Liver (tissue), 9 donors: ENCODE data around the gene DAPP1. TPM values are rescaled to one million over a fixed set of nuclear protein-coding genes. Genes with fewer than 3 reads are reported as not detected.

Experiments
- DNase-seq: peaks from one replicate; pipeline ENCODE4 v3.0.0-alpha.2; 2017; ENCODE audit warnings: low spot score
- H3K27ac ChIP-seq, 2 donors: one replicate each; pipeline ENCODE4 v1.7.0; 2013; ENCODE audit warnings: inconsistent platforms in 2 of 2, low read length in 2 of 2, control low read depth in 1 of 2, low read depth in 1 of 2, mild to moderate bottlenecking in 1 of 2
- H3K27me3 ChIP-seq, 4 donors: one replicate each; pipeline versions ENCODE4 v1.6.1 to v1.7.0; 2013; ENCODE audit warnings: low read length in 3 of 4, inconsistent platforms in 1 of 4, mild to moderate bottlenecking in 1 of 4, moderate library complexity in 1 of 4; ENCODE audit not compliant: control insufficient read depth in 4 of 4, insufficient read depth in 4 of 4
- H3K36me3 ChIP-seq, 4 donors: one replicate each; pipeline versions ENCODE4 v1.6.1 to v1.7.0; 2013; ENCODE audit warnings: low read length in 3 of 4, mild to moderate bottlenecking in 3 of 4, low read depth in 1 of 4, moderate library complexity in 1 of 4; ENCODE audit not compliant: control insufficient read depth in 4 of 4, insufficient read depth in 3 of 4
- H3K4me1 ChIP-seq, 4 donors: one replicate each; pipeline versions ENCODE4 v1.6.1 to v1.7.0; 2013; ENCODE audit warnings: low read length in 3 of 4, mild to moderate bottlenecking in 3 of 4, moderate library complexity in 1 of 4; ENCODE audit not compliant: control insufficient read depth in 4 of 4, insufficient read depth in 4 of 4
- H3K4me3 ChIP-seq, 3 donors: one replicate each; pipeline versions ENCODE4 v1.6.1 to v1.7.0; 2013; ENCODE audit warnings: low read length in 3 of 3, control low read depth in 1 of 3, low read depth in 1 of 3, mild to moderate bottlenecking in 1 of 3
- H3K9ac ChIP-seq, 2 donors: one replicate each; pipeline ENCODE4 v1.7.0; 2013; ENCODE audit warnings: low read length in 2 of 2, mild to moderate bottlenecking in 2 of 2, moderate library complexity in 2 of 2, control low read depth in 1 of 2, low read depth in 1 of 2
- H3K9me3 ChIP-seq, 4 donors: one replicate each; pipeline versions ENCODE4 v1.6.1 to v1.7.0; 2013; ENCODE audit warnings: low read length in 3 of 4; ENCODE audit not compliant: control insufficient read depth in 4 of 4
- ATF3 ChIP-seq: IDR thresholded peaks from 2 replicates; pipeline ENCODE4 v1.6.1; 2016; ENCODE audit warnings: antibody characterized with exemption
- CTCF ChIP-seq: fragments of 150-350 bp; IDR thresholded peaks from 2 replicates; pipeline ENCODE4 v1.5.1; 2017; ENCODE audit warnings: improper control_type of control experiment, low read depth, low read length; ENCODE audit not compliant: missing input control
- EGR1 ChIP-seq, 2 donors: IDR thresholded peaks; 2 replicates each; pipeline ENCODE4 v1.6.1; 2016 to 2018; ENCODE audit warnings: antibody characterized with exemption in 2 of 2, low read depth in 2 of 2
- FOXA1 ChIP-seq: IDR thresholded peaks from 2 replicates; pipeline ENCODE4 v1.6.1; 2016; ENCODE audit warnings: antibody characterized with exemption
- FOXA2 ChIP-seq: IDR thresholded peaks from 2 replicates; pipeline ENCODE4 v1.6.1; 2016; ENCODE audit warnings: antibody characterized with exemption
- GABPA ChIP-seq, 2 donors: IDR thresholded peaks in 1 of 2; conservative IDR thresholded peaks in 1 of 2; 2 replicates each; pipeline ENCODE4 v1.6.1; 2016; ENCODE audit warnings: antibody characterized with exemption in 2 of 2, mild to moderate bottlenecking in 1 of 2, moderate library complexity in 1 of 2
- HNF4A ChIP-seq, 2 donors: conservative IDR thresholded peaks; 2 replicates each; pipeline ENCODE4 v1.6.1; 2016; ENCODE audit warnings: antibody characterized with exemption in 2 of 2, mild to moderate bottlenecking in 2 of 2
- HNF4G ChIP-seq: IDR thresholded peaks from 2 replicates; pipeline ENCODE4 v1.6.1; 2016; ENCODE audit warnings: antibody characterized with exemption
- JUND ChIP-seq, 2 donors: IDR thresholded peaks; 2 replicates each; pipeline ENCODE4 v1.6.1; 2016; ENCODE audit warnings: antibody characterized with exemption in 2 of 2
- MAX ChIP-seq: IDR thresholded peaks from 2 replicates; pipeline ENCODE4 v1.6.1; 2016; ENCODE audit warnings: antibody characterized with exemption
- NR2F2 ChIP-seq: IDR thresholded peaks from 2 replicates; pipeline ENCODE4 v1.6.1; 2016; ENCODE audit warnings: antibody characterized with exemption
- RAD21 ChIP-seq, 2 donors: IDR thresholded peaks; 2 replicates each; pipeline ENCODE4 v1.6.1; 2016; ENCODE audit warnings: antibody characterized with exemption in 2 of 2, mild to moderate bottlenecking in 2 of 2
- REST ChIP-seq: IDR thresholded peaks from 2 replicates; pipeline ENCODE4 v1.6.1; 2016; ENCODE audit warnings: antibody characterized with exemption, mild to moderate bottlenecking
- RXRA ChIP-seq, 2 donors: IDR thresholded peaks; 2 replicates each; pipeline ENCODE4 v1.6.1; 2017 to 2018; ENCODE audit warnings: antibody characterized with exemption in 2 of 2, mild to moderate bottlenecking in 1 of 2
- SP1 ChIP-seq: IDR thresholded peaks from 2 replicates; pipeline ENCODE4 v1.6.1; 2018; ENCODE audit warnings: antibody characterized with exemption, mild to moderate bottlenecking
- TAF1 ChIP-seq: conservative IDR thresholded peaks from 2 replicates; pipeline ENCODE4 v1.6.1; 2016; ENCODE audit warnings: antibody characterized with exemption, mild to moderate bottlenecking
- YY1 ChIP-seq: IDR thresholded peaks from 2 replicates; pipeline ENCODE4 v1.6.1; 2016; ENCODE audit warnings: antibody characterized with exemption, mild to moderate bottlenecking
- ZBTB33 ChIP-seq: IDR thresholded peaks from 2 replicates; pipeline ENCODE4 v1.6.1; 2016; ENCODE audit warnings: antibody characterized with exemption
- WGBS: extraction: QIAGEN DNeasy Blood & Tissue Kit; methylation state at CpG from one replicate; pipeline ENCODE4 v1.1.7; 2013; 5-methylcytosine and 5-hydroxymethylcytosine counted together
- polyA plus RNA-seq, 2 donors: library from polyadenylated mRNA; stranded (reverse) in 1 of 2; unstranded in 1 of 2; fragments of 200-250 nt in 1 of 2; fragments of >200 nt in 1 of 2; fragmentation: Nextera tagmentation in 1 of 2; extraction: Ambion mirVana in 1 of 2; gene quantifications; one replicate each; pipeline versions ENCODE4 v1.2.1 to v1.2.3, GENCODE V29; 2013 to 2015
- total RNA-seq, 2 donors: library from RNA; depleted of rRNA; stranded (reverse); fragments of >200 nt; gene quantifications; one replicate each; pipeline ENCODE4 v1.2.3, GENCODE V29; 2014
- donor health status: healthy.
- donor health status: healthy.
- donor health status: healthy.
- donor health status: healthy.
- donor health status: healthy.

Gene DAPP1
- total and polyA plus RNA-seq, 4 donors = 0.53 to 4.8 (median 0.91) TPM

GRCh38 chr4:99838927-99839326, 22.3 kb downstream of the DAPP1 start:
- H3K9ac ChIP-seq = no peak overlapping the region
- no peak overlapping the region for H3K27ac ChIP-seq
- no peaks in the 10 kb centered on the region for H3K36me3 ChIP-seq
- no peaks in the 10 kb centered on the region for H3K9me3 ChIP-seq
- TF ChIP-seq ZBTB33 (no peak), FOXA1 (no peak), REST (no peak), HNF4G (no peak), MAX (no peak), ATF3 (no peak), SP1 (no peak), YY1 (no peak), TAF1 (no peak), CTCF (no peak), RAD21 (IDR thresholded peaks at IDR 0.05) (no peak), NR2F2 (no peak), JUND (IDR thresholded peaks at IDR 0.05) (no peak), GABPA (IDR thresholded peaks at IDR 0.05 in 1 of 2, conservative IDR thresholded peaks at IDR 0.05 in 1 of 2) (no peak), EGR1 (IDR thresholded peaks at IDR 0.05; ENCODE audit: low read depth in 2 of 2) (no peak), FOXA2 (no peak)
- 90% methylated on average over 2 of the region's 2 CpGs for WGBS
- H3K27me3 ChIP-seq = no peaks in the 10 kb centered on the region
- DNase-seq = no peak
- peaks cover 0 to under 1% (median 0%) of the 10 kb centered on the region in 4 donors for H3K4me1 ChIP-seq
- H3K4me3 ChIP-seq = no peak overlapping the region

GRCh38 chr4:99841129-99841528, 24.5 kb downstream of the DAPP1 start:
- WGBS = 92% methylated on average over 4 of the region's 4 CpGs
- DNase-seq = no peak
- H3K36me3 ChIP-seq = no peaks in the 10 kb centered on the region
- H3K9me3 ChIP-seq = no peaks in the 10 kb centered on the region
- no peaks in the 10 kb centered on the region for H3K4me1 ChIP-seq
- no peak overlapping the region for H3K27ac ChIP-seq
- no peaks in the 10 kb centered on the region for H3K27me3 ChIP-seq
- H3K9ac ChIP-seq = no peak overlapping the region
- H3K4me3 ChIP-seq = no peak overlapping the region
- TF ChIP-seq SP1 (no peak), YY1 (no peak), EGR1 (IDR thresholded peaks at IDR 0.05; ENCODE audit: low read depth in 2 of 2) (no peak), MAX (no peak), GABPA (IDR thresholded peaks at IDR 0.05 in 1 of 2, conservative IDR thresholded peaks at IDR 0.05 in 1 of 2) (no peak), FOXA1 (no peak), HNF4G (no peak), ZBTB33 (no peak), RAD21 (IDR thresholded peaks at IDR 0.05) (no peak), REST (no peak), RXRA (IDR thresholded peaks at IDR 0.05) (no peak), NR2F2 (no peak), HNF4A (conservative IDR thresholded peaks at IDR 0.05) (no peak), FOXA2 (no peak), JUND (IDR thresholded peaks at IDR 0.05) (no peak)
